Mucosa of descending colon (tissue), 3 donors: Measurements from ENCODE around the gene SCUBE1. TPM values are rescaled to one million over a fixed set of nuclear protein-coding genes. Genes with fewer than 3 reads are reported as not detected.

Source experiments
- ATAC-seq: fragments of 200-7000 bp; cut with Tn5 transposase; one replicate; pipeline ENCODE4 v1.9.1; 2020; ENCODE audit warnings: mild to moderate bottlenecking, moderate library complexity
- DNase-seq, 3 donors: peaks; one replicate each; pipeline ENCODE4 v3.0.0-alpha.2; 2020
- H3K36me3 ChIP-seq: fragments of 200-600 bp; one replicate; pipeline ENCODE4 v1.8.0; 2021; ENCODE audit warnings: low read depth, mild to moderate bottlenecking
- H3K4me1 ChIP-seq: fragments of 200-600 bp; one replicate; pipeline ENCODE4 v1.8.0; 2021; ENCODE audit warnings: low read depth, mild to moderate bottlenecking
- H3K4me3 ChIP-seq: fragments of 200-600 bp; one replicate; pipeline ENCODE4 v1.8.0; 2021; ENCODE audit warnings: mild to moderate bottlenecking
- H3K9me3 ChIP-seq: fragments of 200-600 bp; one replicate; pipeline ENCODE4 v1.8.0; 2021; ENCODE audit warnings: mild to moderate bottlenecking
- CTCF ChIP-seq: fragments of 200-600 bp; IDR thresholded peaks from one replicate; pipeline ENCODE4 v1.8.0; 2022; ENCODE audit warnings: antibody characterized with exemption, mild to moderate bottlenecking
- intact Hi-C, 2 donors: fragments of 100-400 bp; cut with DNase I in 1 of 2; cut with micrococcal nuclease in 1 of 2; formaldehyde crosslinking; loops; one replicate each; pipeline versions ENCODE4 v1.11.0 to v1.11.1; 2022; cut with DNase I, micrococcal nuclease
- total RNA-seq, 3 donors: library from RNA; stranded (reverse); fragmentation: NEBNext Ultra II Directional in 2 of 3; extraction: Animal tissue kit (Norgen Biotek cat#: 25700) in 2 of 3; gene quantifications; one replicate each; pipeline versions ENCODE4 v1.2.1 to v1.2.4, GENCODE V29; 2021 to 2023
- donor health status: DM: no; HTN: no; CAD: no; lungs with moderate emphysema.
- donor health status: DM: no; HTN: no; CAD: no.
- donor health status: DM: no; HTN: yes; CAD: no.

Gene SCUBE1
- total RNA-seq, 3 donors from 2014 or later, result 3.8 to 20.9 (median 4.7) TPM

GRCh38 chr22:43160497-43161126, 182.6 kb downstream of the SCUBE1 start:
- Histone ChIP-seq H3K36me3 (no peaks in the 10 kb centered on the region), H3K9me3 (no peaks in the 10 kb centered on the region), H3K4me1 (peaks cover 50% of the 10 kb centered on the region), H3K4me3 (no peak overlapping the region)
- no peak for ATAC-seq
- TF ChIP-seq CTCF, result no peak
- intact Hi-C loops, result no loop called here
- DNase-seq, result no peak

GRCh38 chr22:43159484-43160178, 183.5 kb downstream of the SCUBE1 start:
- no peaks in the 10 kb centered on the region for H3K9me3 ChIP-seq
- ATAC-seq, result peak; percentile 85
- H3K4me3 ChIP-seq, result no peak overlapping the region
- intact Hi-C loops, result no loop called here
- H3K4me1 ChIP-seq, result peaks cover 55% of the 10 kb centered on the region
- peak; percentile 92 to 94 (median 94) for DNase-seq
- no peaks in the 10 kb centered on the region for H3K36me3 ChIP-seq
- peak; percentile 33 for TF ChIP-seq CTCF

- Histone ChIP-seq H3K4me3 (no peak overlapping the region), H3K4me1 (peaks cover 57% of the 10 kb centered on the region), H3K36me3 (no peaks in the 10 kb centered on the region), H3K9me3 (no peaks in the 10 kb centered on the region)
- no peak for TF ChIP-seq CTCF
- peak in 2 of 3 donors; percentile 32 to 62 for DNase-seq
- peak; percentile 7 for ATAC-seq
- intact Hi-C loops, result no loop called here
These were observed 184.2 kb downstream of the SCUBE1 start for GRCh38 chr22:43158778-43159483.

- no peak for DNase-seq
- no peak for ATAC-seq
- H3K4me3 ChIP-seq, result no peak overlapping the region
- intact Hi-C loops, result no loop called here
- no peak for TF ChIP-seq CTCF
- H3K36me3 ChIP-seq, result no peaks in the 10 kb centered on the region
- H3K4me1 ChIP-seq, result peaks cover 50% of the 10 kb centered on the region
- no peaks in the 10 kb centered on the region for H3K9me3 ChIP-seq
These were observed 185.2 kb downstream of the SCUBE1 start for GRCh38 chr22:43157874-43158546.

- intact Hi-C loops, result no loop called here
- no peak for TF ChIP-seq CTCF
These were observed 186.8 kb downstream of the SCUBE1 start for GRCh38 chr22:43156413-43156812.

More at GRCh38 chr22:43156413-43156812, 186.8 kb downstream of the SCUBE1 start:
- DNase-seq, result no peak
- no peaks in the 10 kb centered on the region for H3K9me3 ChIP-seq
- peaks cover 49% of the 10 kb centered on the region for H3K4me1 ChIP-seq
- no peak for ATAC-seq
- H3K4me3 ChIP-seq, result no peak overlapping the region
- H3K36me3 ChIP-seq, result no peaks in the 10 kb centered on the region
